Measurements from ENCODE around the gene COQ5.
"Not testable (repeated sequence)": the region's sequence is repeated elsewhere in the genome, so short reads cannot be mapped to it uniquely, and the experiment has no call there.

Gene COQ5

DNA sequence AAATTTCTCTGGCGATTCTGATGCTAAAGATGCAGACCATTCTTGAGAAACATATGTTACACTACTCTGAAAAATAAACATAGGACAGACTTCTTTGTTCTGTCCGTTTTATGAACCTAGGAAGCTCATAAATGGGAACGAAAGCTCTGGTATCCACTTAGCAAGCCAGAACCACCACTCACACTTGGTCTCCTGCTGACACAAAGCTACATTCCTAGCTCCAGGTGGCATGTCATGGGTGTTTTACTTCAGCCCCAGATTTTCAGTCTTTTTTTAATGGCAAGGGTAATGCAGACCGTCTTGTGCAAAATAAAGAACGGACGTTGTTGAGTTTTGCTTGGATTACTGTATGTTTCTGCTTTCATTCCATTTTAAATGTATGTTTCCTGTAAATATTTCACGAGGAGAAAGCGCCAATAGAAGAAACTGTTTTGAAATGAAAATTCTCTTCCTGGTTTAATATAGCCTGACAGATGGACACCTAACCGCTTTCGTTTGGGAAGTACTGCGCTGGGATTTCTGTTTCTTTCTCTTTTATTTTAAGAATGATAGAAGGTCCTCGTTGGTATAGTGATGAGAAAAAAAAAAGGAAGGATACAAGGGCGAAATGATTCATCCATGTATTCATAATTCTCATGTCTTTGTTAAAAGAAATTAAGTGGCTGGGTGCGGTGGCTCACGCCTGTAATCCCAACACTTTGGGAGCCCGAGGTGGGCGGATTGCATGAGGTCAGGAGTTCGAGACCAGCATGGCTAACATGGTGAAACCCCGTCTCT is 871 bp upstream of the COQ5 start:
- DNase-seq (ENCODE audit: low spot score) = peak; percentile 47

DNA sequence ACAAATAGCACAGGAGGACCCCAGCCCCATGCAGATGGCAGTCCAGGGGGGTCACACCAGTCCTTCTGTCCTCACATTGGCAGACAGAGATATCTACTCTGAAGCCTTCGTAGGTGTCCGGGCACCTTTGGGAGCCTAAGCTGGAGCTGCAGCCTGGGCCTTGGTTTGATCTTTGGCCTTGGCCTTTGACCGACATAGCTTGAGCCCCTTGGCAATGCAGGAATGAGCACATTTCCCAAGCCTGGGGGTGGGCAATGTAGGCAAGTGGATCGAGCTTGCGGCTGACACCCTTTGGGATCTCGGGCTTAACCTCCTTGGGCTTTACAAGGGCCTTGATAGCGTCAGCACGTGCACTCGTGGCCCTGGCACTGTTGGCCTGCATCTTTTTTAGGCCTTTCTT is 6.4 kb downstream of the COQ5 start:
- no peak for DNase-seq (ENCODE audit: low spot score)

DNA sequence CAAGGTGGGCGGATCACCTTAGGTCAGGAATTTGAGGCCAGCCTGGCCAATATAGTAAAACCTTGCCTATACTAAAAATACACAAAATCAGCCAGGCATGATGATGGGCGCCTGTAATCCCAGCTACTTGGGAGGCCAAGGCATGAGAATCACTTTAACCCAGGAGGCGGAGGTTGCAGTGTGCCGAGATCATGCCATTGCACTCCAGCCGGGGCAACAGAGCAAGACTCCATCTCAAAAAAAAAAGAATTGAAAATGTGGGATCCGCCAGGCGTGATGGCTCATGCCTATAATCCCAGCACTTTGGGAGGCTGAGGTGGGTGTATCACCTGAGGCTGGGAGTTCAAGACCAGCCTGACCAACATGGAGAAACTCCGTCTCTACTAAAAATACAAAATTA is 9.6 kb downstream of the COQ5 start:
- not testable (repeated sequence) for DNase-seq (ENCODE audit: low spot score)

DNA sequence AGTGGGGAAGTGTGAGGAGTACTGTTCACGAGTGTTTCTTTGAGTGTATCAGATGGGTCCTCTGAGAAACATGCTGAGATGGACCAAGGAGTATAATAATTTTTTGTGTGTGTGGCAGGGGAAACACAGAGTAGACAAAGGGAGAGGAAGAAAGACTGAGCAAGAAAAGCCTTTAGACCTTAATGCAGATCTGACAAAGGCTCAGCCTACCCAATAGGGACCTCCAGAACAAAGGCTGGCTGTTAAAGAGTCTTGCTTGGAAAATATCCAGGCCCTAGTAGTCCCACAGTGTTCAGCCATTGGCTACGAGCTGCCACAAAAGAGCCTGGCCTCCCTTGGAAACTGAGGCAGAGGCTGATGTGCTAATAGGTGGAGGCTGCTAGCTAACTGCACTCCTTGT is 13.5 kb downstream of the COQ5 start:
- no peak for DNase-seq (ENCODE audit: low spot score)

DNA sequence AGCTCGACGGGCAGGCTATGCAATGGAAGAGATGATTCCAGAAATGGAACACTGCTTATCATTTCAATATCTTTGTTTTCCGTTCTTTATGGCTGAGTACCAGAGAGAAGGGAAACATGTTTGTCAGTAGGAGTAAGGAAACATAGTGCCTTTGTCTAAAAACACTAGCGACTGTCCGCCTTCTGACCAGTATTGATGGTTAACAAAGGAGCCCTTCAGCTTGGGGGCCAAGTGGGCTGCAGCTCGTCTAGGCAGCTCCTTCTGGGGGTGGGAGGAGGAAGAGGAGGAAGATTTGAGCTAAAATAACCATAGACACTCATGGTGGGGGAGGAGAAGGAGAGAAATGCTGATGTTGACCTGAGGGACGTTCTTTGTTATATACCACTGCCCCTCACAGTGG is 15.0 kb downstream of the COQ5 start:
- DNase-seq (ENCODE audit: low spot score) = no peak

DNA sequence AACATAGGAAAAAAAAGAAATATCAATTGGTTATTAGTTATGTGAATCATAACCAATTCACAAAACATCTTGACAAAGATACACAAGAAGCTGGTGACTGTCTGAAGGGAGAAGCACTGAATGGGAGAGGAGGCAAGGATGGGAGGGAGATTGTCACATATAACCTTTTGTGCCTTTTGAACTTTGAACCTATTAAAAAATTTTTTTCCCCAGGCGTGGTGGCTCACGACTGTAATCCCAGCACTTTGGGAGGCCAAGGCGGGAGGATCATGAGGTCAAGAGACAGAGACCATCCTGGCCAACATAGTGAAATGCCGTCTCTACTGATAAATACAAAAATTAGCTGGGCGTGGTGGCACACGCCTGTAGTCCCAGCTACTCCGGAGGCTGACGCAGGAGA is 20.4 kb downstream of the COQ5 start:
- no peak for DNase-seq (ENCODE audit: low spot score)

DNA sequence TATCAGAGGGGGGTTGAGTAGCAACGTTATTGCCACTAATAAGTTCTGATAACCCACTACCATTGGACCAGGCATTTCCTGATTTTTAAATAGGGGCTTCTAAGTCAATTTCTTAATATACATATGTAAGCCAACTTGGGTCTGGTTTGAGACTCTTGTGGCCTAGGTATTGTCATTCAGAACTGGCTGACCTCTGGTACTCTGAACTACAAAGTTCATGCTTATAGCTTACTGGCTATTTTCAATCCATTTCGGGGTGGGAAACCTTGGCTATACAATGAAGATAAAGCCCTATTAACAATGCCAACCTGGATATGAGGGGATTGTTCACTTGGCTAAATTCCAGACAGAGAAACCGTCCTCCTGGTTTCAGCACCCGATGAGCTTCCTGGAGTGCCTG is 24.4 kb downstream of the COQ5 start:
- DNase-seq (ENCODE audit: low spot score) = no peak

DNA sequence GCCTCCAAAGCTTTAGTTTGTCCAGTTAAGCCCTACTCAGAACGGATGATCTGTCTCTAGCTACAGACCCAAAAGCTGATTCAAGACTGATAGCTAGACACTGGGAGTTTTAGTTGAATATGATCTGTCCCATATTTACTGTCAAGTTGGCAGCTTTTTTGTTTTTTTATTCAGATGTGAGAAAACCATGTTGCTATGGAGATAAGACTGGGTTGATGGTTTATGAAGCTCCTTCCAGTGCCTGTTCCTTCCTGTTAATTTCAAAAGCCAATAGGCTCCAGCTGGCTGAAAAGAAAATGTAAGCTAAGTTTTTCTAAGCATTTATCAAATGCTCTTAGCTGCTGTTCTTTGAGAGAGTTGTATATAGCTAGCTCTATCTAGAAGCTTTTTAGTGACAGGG is 28.4 kb downstream of the COQ5 start:
- no peak for DNase-seq (ENCODE audit: low spot score)

DNA sequence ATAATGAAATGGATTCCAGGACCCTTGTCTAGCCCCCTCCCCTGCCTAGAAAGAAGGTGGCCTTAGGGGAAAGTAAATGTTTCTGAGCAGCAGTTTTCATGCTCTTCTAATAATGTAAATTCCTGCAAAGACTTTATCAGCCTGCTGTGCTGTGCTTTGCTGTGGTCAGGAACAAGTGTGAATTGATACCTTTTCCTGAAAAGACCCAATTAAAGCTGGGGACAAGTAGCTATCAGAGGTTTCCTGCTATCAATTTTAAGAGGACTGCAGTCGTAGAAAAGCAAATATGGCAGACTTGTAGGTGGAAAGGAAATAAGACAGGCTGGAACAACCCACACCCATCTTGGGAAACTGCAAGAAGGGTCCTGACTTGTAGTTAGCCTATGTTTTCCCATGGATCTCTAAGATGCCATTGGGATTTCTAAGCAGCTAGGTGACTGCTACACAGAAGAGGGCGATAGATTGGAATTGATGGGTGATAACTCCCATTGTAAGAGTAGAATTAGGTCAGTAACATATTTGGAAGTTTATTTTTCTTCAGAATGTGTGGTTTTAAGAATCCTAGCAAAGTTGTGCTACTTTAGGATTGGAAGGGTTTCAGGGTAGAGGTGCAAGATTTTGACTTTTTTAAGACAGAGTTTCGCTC is 30.0 kb downstream of the COQ5 start:
- DNase-seq (ENCODE audit: low spot score) = no peak

DNA sequence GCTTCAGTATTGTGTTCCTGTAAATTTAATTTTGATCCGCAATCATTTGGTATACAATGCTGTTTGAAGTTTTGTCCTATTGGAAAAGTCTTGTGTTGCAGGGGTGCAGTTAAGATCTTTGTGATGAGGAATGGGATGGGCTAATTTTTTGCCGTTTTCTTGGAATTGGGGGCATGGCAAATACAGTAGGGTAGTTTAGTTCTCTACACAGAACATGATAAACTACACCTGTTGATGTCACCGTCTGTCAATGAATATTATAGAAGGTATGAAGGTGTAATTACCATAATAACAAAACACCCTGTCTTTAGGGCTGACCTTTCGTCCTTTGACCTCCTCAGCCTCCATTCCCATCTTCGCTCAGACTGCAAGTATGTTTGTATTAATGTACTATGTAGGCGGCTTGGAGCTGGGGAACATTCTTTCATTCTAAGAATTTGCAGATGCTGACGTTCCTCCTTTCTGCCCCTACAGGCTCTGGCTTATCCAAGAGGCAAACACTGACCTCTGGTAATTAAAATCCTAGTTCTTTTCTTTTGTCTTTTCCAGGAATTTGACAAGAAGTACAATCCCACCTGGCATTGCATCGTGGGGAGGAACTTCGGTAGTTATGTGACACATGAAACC is 31.3 kb downstream of the COQ5 start:
- no peak for DNase-seq (ENCODE audit: low spot score)

DNA sequence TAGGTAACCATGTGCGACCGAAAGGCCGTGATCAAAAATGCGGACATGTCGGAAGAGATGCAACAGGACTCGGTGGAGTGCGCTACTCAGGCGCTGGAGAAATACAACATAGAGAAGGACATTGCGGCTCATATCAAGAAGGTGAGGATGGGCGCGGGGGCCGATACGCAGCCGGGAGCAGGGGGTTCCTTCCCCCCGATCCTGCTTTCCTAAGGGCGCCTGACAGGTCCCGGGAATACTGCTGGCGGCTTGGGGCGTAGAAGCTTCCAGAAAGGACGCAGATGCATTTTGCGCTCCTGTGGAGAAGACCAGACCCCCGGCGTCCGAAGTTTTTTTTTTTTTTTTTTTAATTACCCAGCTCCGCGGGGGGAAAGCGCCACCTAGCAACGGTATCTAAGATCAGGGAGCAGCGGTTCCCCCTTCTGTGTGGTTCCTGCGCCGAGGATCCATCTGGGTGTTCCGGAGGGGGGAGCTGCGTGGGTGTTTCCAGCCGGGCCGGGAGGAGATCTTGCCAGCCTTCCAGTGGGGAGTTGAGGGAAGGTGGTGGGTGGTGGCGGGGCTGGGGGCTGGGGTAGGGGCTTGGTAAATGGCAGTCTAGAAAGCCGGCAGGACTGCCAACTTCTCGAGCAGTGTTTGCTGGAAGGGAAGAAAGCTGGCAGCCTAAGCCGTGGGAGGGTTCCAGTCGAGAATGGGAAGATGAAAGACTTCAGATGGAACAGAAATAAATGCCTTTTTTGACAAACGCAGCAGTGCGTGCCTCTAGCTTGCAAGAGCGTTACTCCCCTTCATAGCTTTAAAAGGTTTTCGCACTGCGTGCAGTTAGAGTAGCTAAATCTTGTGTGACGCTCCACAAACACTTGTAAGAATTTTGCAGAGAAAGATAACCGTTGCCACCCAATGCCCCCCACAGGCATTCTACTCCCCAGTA is 32.3 kb downstream of the COQ5 start:
- DNase-seq (ENCODE audit: low spot score) = peak; percentile 69

DNA sequence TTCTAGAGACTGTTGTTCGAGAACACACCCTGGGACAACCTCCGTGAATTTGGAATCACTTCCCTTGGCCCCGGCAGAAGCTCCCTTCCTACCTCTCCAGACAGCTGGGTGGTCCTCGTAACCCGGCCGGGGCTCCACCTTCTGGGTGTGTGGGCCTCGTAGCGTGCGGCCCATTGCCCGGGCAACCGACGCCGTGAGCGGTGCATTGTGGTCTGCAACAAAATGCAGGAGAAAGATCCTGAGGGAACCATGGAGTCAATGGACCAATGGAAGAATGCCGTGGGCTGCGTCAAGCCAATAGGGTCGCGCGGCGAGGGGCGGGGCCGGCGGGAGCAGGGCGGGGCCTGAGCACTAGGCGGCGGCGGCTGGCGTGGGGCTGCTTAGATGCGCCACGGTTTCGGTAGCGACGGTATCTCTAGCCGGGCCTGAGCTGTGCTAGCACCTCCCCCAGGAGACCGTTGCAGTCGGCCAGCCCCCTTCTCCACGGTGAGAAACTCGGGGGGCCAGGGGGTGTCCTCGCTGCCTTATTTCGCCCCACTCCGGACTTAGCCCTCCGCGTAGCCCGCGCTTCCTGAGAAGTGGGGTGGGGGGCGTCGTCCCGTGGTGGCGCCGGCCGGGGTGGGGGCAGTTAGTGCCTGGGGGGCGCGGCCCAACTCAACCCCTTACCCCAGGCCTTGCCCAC is 33.1 kb downstream of the COQ5 start, which contains the start of gene DYNLL1:
TSS of gene DYNLL1 (plus strand) at position 383 of the 682 bp plus-strand sequence. CDS start 309 bp downstream, outside the sequence.
- DNase-seq (ENCODE audit: low spot score) = peak; percentile 96

DNA sequence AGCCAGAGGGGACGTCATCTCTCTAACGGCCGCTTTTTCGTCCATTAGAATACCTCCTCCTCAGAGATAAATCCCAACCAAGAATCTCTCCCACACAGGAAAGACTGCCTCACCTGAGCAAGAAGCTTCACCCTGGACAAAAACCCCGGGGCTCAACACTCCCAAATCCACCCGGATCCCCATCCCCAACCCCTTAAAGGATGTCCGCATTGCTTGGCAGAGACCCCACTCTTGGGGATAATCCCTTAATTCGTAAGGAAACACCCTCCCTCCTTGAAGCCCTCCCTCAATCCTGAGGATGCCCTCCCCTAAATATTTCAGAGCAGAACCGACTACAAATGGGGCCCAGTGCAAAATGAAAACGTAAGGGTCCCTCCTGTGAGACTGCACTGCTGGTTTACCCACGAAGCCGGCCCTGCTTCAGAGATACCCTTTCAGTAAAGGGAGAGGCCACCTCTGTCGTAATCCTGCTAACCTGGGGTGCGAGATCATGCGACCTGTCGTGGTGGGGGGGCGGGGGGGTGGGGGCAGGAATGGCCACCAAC is 33.7 kb downstream of the COQ5 start:
- DNase-seq (ENCODE audit: low spot score) = no peak

DNA sequence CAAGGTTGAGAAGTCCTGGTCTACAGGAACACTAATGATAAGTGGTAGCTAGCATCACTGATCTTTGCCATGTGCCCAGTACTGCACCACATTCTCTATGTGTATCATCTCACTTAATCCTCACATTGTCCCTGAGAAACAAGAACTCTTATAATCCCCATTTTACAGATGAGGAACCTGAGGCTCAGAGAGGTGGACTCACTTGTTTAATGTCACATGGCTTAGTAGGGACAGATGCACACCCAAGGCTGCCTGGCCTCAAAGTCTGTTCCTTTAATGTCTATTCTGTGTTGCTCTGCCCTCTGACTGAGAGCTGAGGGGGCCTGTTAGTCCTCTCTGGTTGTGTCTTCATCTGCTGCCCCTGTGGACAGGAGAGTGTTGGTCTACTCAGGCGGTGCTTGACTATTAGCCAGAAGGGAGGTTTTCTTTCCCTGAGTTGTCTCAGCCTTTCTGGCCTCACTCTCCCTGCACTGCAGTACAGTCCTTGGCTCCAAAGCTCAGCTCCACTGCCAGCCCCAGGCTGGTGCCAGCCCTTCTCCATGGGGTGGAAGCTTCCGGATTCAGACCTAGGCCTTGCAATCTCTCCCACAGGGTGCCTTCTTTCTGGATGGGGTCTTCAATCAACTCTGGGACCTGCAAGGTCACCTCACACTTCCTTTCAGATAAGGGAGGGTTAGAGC is 38.0 kb downstream of the COQ5 start:
- DNase-seq (ENCODE audit: low spot score) = no peak

DNA sequence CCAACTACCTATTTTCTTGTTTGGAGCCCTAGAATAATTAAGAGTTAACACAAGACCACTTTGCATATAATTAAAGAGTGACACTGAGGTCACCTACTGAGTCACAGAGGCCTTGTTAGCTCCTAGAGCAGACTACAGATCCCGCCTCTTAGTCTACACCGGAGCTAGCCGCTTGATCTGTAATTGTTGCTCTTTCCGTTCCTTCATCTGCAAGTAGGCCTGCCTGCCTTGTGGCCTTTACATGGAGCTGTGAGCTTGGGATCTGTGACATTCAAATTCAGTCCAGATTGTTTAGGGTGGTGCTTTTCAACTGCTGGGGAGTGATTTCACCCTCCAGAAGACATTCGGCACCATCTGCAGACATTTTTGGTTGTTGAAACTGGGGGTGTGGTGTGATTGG is 38.6 kb downstream of the COQ5 start:
- no peak for DNase-seq (ENCODE audit: low spot score)

DNA sequence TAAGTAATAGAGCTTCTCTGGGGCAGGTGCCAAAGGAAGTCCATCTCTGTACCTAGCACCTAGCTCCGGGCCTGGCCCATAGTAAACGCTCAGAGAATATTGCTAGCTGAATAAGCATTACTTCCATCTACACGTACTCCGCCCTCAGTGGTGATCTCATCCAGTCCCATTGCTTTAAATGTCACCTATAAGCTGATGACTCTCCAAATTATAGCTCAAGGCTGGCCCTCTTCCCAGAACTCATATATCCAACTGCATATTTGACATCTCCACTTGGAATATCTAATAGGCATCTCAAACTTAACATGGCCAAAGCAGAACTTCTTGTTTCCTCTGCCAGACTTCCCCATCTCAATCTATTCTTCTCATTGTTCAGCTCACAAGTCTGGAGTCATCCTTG is 39.9 kb downstream of the COQ5 start:
- DNase-seq (ENCODE audit: low spot score) = no peak

DNA sequence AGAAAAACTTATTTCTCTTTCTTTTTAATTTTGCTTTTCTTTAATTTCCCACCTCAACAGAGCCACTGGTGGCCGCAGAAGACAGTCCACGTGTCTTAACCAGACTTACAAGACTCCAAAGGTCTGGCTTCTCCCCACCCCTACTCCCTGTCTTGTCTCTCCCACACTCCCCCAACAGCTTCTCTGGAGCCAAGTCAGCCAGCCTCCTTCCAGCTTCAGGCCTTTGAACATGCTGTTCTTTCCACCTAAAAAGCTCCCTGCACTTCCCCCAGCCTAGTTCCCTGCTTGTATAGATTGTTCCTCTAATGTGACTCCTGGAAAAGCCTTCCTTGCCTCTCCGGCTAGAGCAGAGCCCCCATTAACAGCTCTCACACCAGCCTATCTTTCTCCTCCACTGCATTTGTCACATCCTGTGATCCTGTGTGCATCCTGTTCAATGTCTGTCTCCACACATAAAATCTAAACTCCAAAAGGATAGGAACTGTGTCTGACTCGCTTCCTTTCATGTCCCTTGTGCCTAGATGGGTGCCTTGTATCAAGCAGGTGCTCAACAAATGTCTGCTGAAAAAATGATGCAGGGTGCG is 40.8 kb downstream of the COQ5 start:
- DNase-seq (ENCODE audit: low spot score) = no peak

DNA sequence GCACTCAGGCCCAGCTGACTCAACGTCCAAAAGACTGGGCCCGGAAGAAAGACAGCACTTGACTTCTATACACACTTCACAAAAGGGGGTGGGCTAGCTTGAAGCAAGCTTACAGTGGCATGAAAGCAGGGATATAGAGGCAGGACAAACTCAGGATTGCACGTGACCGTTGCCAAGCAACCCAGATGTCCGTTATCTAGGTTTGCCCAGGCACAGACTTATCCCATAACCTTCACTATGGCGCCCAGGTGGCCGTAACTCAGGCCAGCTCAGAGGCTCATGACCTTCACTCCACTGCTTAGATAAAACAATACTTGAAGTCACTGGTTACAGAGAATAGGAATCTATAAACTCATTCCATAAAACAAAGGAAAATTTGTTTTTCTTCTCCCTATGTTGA is 41.4 kb downstream of the COQ5 start:
- not testable (repeated sequence) for DNase-seq (ENCODE audit: low spot score)

DNA sequence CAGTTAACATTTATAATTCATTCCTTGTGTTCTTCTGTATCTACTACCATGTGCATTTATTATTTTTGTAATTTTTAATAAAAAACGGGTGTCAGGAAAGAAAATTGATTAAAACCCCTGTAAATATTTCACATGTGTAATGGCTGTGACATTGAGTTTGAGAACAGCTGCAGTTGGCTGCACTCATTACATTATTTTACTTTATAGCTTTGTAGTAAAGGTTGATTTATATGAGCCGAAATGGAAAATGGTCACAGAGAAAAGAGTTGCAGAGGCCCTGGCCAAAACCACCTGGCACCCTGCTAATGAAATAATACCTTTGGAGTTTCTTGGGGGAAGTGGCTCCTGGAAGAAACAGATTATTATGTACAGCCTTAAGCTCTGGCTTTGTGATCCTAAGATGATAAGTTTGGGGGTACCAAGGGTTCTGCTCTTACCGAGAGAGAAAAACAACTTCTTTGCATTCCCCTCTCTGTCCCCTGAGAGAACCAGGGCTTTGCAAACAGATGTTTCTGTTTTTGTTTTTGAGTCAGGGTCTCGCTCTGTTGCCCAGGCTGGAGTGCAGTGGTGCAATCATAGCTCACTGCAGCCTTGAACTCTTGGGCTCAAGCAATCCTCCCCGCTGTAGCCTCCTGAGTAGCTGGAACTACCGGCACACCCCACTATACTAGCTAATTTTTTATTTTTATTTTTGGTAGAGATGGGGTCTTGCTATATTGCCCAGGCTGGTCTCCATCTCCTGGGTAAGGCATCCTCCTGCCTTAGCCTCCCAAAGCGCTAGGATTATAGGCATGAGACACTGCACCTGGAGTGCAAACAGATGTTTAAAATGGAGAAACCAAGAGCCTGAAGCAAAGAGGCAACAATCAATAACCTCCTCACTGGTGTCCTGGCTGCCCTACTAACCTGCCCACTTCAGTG is 42.7 kb downstream of the COQ5 start:
- DNase-seq (ENCODE audit: low spot score) = peak; percentile 73
